Embryonic facial prominence (tissue), 1 donor: Measurements from ENCODE around the gene GMDS.

Experiments
- DNase-seq: peaks from one replicate; pipeline ENCODE4 v3.0.0-alpha.2; 2016; ENCODE audit errors: extremely low spot score

GMDS gene

GRCh38 chr6:1625794-1626435 lies 619.5 kb downstream of the GMDS start:
- no peak for DNase-seq

- no peak for DNase-seq
These were observed 620.3 kb downstream of the GMDS start for GRCh38 chr6:1624851-1625781.

- DNase-seq: no peak
These were observed 621.2 kb downstream of the GMDS start for GRCh38 chr6:1624058-1624850.

- DNase-seq: no peak
These were observed 621.7 kb downstream of the GMDS start for GRCh38 chr6:1623769-1624057.

GRCh38 chr6:1622851-1623768 lies 622.3 kb downstream of the GMDS start:
- DNase-seq: no peak

- DNase-seq: no peak
These were observed 623.1 kb downstream of the GMDS start for GRCh38 chr6:1622220-1622850.

GRCh38 chr6:1621070-1621701 lies 624.2 kb downstream of the GMDS start:
- no peak for DNase-seq

GRCh38 chr6:1620504-1621069 lies 624.8 kb downstream of the GMDS start:
- DNase-seq: no peak

- DNase-seq: no peak
These were observed 625.5 kb downstream of the GMDS start for GRCh38 chr6:1619673-1620503.

GRCh38 chr6:1619098-1619672 lies 626.2 kb downstream of the GMDS start:
- no peak for DNase-seq

- no peak for DNase-seq
These were observed 626.9 kb downstream of the GMDS start for GRCh38 chr6:1618311-1619097.

GRCh38 chr6:1617466-1618310 lies 627.7 kb downstream of the GMDS start:
- DNase-seq: no peak

GRCh38 chr6:1616701-1617463 lies 628.5 kb downstream of the GMDS start:
- no peak for DNase-seq

GRCh38 chr6:1615853-1616420 lies 629.5 kb downstream of the GMDS start:
- no peak for DNase-seq

- no peak for DNase-seq
These were observed 630.1 kb downstream of the GMDS start for GRCh38 chr6:1615151-1615852.
